Kidney epithelial cell (primary cell): Measurements from ENCODE around the gene FAM219B. TPM values are rescaled to one million over a fixed set of nuclear protein-coding genes. Genes with fewer than 3 reads are reported as not detected.
"Not testable (repeated sequence)": the region's sequence is repeated elsewhere in the genome, so short reads cannot be mapped to it uniquely, and the experiment has no call there.

ENCODE experiments used
- DNase-seq: peaks from one replicate; pipeline ENCODE4 v3.0.0-alpha.2; 2010; ENCODE audit warnings: low read depth
- H3K27me3 ChIP-seq: 2 replicates; pipeline ENCODE4 v1.6.0; 2011; ENCODE audit warnings: low read length; ENCODE audit not compliant: control insufficient read depth, insufficient read depth
- H3K36me3 ChIP-seq: 2 replicates; pipeline ENCODE4 v1.5.1; 2011; ENCODE audit warnings: low read length; ENCODE audit not compliant: control insufficient read depth, insufficient read depth
- H3K4me3 ChIP-seq: 2 replicates; pipeline ENCODE4 v1.5.1; 2011; ENCODE audit warnings: low read depth, mild to moderate bottlenecking, control low read depth, low read length
- CTCF ChIP-seq: IDR thresholded peaks from 2 replicates; pipeline ENCODE4 v1.5.1; 2011; ENCODE audit warnings: mild to moderate bottlenecking, moderate library complexity, low read length, control low read depth, inconsistent platforms; ENCODE audit not compliant: insufficient read depth, poor library complexity, severe bottlenecking
- total RNA-seq: library from RNA; depleted of rRNA; stranded (reverse); fragments of >200 nt; gene quantifications from 2 replicates; pipeline ENCODE4 v1.2.3, GENCODE V29; 2015

Gene FAM219B
- total RNA-seq, 1 donor from 2014 or later = 42.2 TPM

- Histone ChIP-seq H3K27me3 (no peaks in the 10 kb centered on the region), H3K36me3 (peaks cover 5% of the 10 kb centered on the region), H3K4me3 (peak overlapping the region; percentile 98)
- DNase-seq = no peak
- no peak for TF ChIP-seq CTCF
Observed at GRCh38 chr15:74889390-74889882, 17.2 kb downstream of the FAM219B start.

- peaks cover 5% of the 10 kb centered on the region for H3K36me3 ChIP-seq
- no peak overlapping the region for H3K4me3 ChIP-seq
- H3K27me3 ChIP-seq = no peaks in the 10 kb centered on the region
- no peak for DNase-seq
- no peak for TF ChIP-seq CTCF
Observed at GRCh38 chr15:74888716-74889115, 17.9 kb downstream of the FAM219B start.

- not testable (repeated sequence) for DNase-seq, H3K36me3 ChIP-seq, H3K4me3 ChIP-seq, H3K27me3 ChIP-seq
Observed at GRCh38 chr15:74887537-74888193, 19.0 kb downstream of the FAM219B start.

- no peak for TF ChIP-seq CTCF
- H3K36me3 ChIP-seq = no peaks in the 10 kb centered on the region
- H3K27me3 ChIP-seq = no peaks in the 10 kb centered on the region
- DNase-seq = no peak
- H3K4me3 ChIP-seq = no peak overlapping the region
Observed at GRCh38 chr15:74885461-74885860, 21.2 kb downstream of the FAM219B start.

- H3K27me3 ChIP-seq = no peaks in the 10 kb centered on the region
- no peaks in the 10 kb centered on the region for H3K36me3 ChIP-seq
- TF ChIP-seq CTCF = no peak
- H3K4me3 ChIP-seq = no peak overlapping the region
- no peak for DNase-seq
Observed at GRCh38 chr15:74884428-74885223, 22.0 kb downstream of the FAM219B start.

GRCh38 chr15:74882528-74882927 lies 24.1 kb downstream of the FAM219B start:
- no peak overlapping the region for H3K4me3 ChIP-seq
- H3K27me3 ChIP-seq = no peaks in the 10 kb centered on the region
- no peak for DNase-seq
- no peak for TF ChIP-seq CTCF
- H3K36me3 ChIP-seq = no peaks in the 10 kb centered on the region
